Gastrocnemius medialis (tissue), 4 donors: ENCODE data around the gene CAMTA1.

Experiments
- CTCF ChIP-seq, 5 experiments: fragments of 450-650 bp in 3 of 5; fragments of 200-600 bp in 2 of 5; sonication (generic) in 2 of 5; IDR thresholded peaks in 4 of 5; conservative IDR thresholded peaks in 1 of 5; 1 replicate in 4 of 5; 2 replicates in 1 of 5; pipeline ENCODE4 v1.5.1; 2016 to 2019; ENCODE audit warnings: antibody characterized with exemption in 5 of 5, mild to moderate bottlenecking in 3 of 5, moderate library complexity in 3 of 5
- POLR2A ChIP-seq, 2 donors: fragments of 450-650 bp; IDR thresholded peaks; one replicate each; pipeline ENCODE4 v1.6.1; 2017; ENCODE audit warnings: antibody characterized with exemption in 2 of 2, mild to moderate bottlenecking in 2 of 2, moderate library complexity in 2 of 2

GRCh38 chr1:7393136-7393535 is 607.9 kb downstream of the CAMTA1 start:
- TF ChIP-seq CTCF (IDR thresholded peaks at IDR 0.05 in 4 of 5, conservative IDR thresholded peaks at IDR 0.05 in 1 of 5): no peak
- TF ChIP-seq POLR2A (IDR thresholded peaks at IDR 0.05): no peak
